ENCODE measurements around the gene MYH7B. TPM values are rescaled to one million over a fixed set of nuclear protein-coding genes. Genes with fewer than 3 reads are reported as not detected.

Gene MYH7B
- total RNA-seq, 1 donor from 2014 or later: 0.05 TPM

DNA sequence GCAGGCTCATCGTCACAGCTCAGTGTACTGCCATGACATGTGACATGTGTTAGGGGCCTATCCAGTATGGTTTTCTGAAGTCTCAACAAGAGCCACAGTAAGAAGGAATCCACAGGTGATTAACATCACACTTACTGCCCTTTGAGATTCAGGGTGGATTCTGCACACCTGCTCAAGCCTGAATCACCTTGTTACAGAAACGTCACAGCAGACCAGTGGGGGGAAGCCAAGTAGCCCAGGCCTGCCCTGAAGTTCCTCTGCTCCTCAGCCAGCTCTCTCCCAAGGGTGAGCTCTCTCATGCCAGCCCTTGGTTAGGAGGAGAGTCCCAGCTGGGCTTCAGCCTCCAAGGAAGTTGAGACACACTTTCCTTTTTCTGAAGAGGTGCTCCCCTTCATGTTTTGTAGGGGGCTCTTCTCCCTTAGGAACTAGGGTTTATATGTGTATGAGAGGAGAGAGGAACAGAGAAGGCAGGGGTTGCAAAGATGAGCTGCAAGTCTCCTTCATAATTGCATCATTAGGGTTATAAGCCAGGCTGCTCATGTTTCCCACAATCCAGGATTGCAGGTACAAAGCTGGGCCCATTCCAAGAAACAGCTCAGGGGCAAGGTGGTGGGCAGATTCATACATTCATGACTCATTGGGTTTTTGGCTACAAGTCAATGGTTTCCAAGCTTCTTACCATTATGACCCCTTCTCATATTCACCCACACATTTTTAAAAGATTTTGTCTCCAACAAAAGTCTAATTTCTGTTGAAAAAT lies 11.7 kb upstream of the MYH7B start:
- peak; percentile 90 for DNase-seq (ENCODE audit: low read depth)

GRCh38 chr20:34945315-34946077 lies 10.2 kb upstream of the MYH7B start:
- no peak for DNase-seq (ENCODE audit: low read depth)

- peak; percentile 93 for DNase-seq (ENCODE audit: low read depth)
These were observed 9.0 kb upstream of the MYH7B start for GRCh38 chr20:34946661-34947060.

GRCh38 chr20:34947336-34947735 lies 8.3 kb upstream of the MYH7B start:
- no peak for DNase-seq (ENCODE audit: low read depth)

DNA sequence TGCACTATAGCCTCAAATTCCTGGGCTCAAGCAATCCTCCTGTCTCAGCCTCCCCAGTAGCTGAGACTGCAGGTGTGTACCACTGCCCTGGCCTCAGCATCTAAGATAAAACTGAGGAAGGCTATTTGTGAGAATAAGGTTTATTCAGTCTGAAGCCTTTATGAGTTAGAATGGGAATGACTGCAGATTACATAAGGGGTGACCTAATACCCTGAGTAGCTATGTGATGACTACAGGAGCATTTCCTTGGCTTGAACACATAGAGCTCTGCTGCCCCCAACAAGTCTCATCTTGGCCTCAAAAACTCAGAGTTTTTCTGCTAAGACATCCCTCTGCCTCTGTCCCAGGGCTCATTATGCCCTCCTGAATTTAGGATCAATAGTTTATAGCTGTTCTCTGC lies 7.6 kb upstream of the MYH7B start:
- peak; percentile 79 for DNase-seq (ENCODE audit: low read depth)

GRCh38 chr20:34949120-34949519 lies 6.5 kb upstream of the MYH7B start:
- DNase-seq (ENCODE audit: low read depth): no peak

- peak; percentile 71 for DNase-seq (ENCODE audit: low read depth)
These were observed 4.4 kb upstream of the MYH7B start for GRCh38 chr20:34951252-34951651.

DNA sequence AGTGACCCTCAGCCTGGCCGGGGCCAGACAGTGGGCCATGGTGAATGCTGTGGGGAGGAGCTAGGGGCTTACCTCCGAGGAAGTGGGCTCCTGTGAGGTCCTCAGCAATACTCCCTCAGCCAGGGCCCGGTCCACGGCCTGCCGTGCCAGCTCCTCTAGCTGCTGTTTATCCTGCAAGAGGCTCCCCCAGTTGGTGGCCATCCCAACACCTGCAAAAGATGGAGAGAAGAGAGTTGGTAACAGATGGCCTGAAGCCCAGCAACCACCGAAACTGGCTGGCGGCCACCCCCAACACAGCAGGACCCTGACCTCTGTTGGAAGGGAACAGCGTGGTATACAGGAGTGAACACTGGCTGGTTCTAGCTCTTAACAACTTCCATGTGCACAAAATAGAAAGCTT lies 4.0 kb upstream of the MYH7B start:
- no peak for DNase-seq (ENCODE audit: low read depth)

DNA sequence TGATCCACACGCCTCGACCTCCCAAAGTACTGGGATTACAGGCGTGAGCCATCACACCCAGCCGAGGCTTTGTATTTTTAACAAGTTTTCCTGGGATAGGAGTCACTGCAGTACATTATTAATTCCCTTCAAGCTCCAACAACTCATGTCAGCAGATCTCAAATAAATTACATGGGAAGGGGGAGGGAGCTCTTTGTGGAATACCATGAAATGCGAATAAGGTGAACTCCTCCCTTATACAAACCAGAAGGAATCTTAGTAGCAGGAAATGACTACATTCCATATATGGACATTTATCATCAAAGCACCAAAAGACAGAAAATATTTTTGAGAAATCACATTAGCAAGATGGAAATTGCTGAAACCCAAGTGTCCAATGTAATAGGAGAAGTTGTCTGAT lies 3.0 kb upstream of the MYH7B start:
- DNase-seq (ENCODE audit: low read depth): peak; percentile 88

DNA sequence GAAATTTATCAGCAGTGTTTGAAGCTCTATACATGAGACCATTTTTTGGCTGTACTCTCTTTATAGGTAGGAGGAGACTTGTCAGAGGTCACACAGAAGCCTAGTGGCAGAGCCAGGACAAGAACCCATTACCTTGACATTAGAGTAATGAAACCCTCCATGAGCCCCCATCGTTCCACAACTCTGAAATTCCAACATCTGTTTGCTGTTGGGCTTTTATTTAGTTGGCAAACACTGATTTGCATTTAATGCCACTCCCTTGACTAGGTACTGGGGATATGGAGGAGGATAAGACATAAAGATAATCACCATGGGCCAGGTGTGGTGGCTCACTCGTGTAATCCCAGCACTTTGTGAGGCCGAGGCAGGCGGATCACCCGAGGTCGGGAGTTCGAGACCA lies 1.7 kb upstream of the MYH7B start:
- no peak for DNase-seq (ENCODE audit: low read depth)

DNA sequence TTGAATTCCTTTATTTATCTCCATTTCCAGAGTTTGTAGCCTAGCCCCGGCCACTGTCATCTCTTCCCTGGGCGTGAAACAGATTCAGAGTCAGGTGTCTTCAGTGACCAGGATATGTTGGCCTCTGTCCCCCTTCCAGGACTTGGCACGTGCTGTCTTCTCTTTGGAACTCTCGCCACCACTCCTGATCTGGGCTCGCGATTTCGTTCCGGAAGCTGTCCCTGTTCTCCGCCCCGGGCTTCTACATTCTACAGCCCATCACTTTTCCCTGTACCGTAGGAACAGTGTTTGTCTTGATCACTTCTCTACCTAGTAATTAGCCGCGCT lies 801 bp upstream of the MYH7B start:
- DNase-seq (ENCODE audit: low read depth): no peak

DNA sequence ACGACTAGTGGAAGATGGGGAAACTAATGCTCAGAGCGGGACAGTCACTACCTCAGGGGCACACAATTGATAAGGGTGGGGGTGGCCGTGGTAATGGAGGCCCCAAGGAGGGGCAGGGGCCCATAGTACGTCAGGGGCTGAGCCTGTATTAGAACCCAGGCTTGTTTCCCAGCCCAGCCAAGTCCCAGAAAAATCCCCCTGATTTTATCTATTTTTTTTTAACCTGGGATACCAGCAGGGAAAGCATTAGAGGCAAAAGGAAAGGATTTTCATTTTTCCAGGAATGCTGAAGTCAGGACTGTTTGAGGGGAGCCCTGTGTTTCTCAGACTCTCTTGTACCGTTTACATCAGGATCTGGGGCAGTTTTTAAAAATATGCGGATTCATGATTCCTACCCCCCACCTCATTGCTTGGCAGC lies 382 bp downstream of the MYH7B start:
- no peak for DNase-seq (ENCODE audit: low read depth)

GRCh38 chr20:34956751-34957472 lies 1.2 kb downstream of the MYH7B start:
- no peak for DNase-seq (ENCODE audit: low read depth)

DNA sequence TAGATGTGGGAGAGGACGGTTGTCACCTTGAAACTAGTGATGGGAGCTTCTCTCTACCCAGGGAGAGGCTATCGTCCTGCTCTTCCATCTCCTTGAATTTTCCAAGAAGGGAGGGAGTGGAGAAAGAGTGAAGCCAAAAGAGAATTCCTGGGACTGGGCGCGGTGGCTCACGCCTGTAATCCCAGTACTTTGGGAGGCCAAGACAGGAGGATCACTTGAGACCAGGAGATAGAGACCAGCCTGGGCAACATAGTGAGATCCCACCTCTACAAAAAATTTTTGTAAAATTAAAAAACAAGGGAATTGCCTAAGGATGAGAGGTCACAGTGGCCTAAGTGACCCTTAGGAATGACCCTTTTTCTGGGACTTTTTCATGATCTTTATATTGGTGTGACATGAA lies 8.8 kb downstream of the MYH7B start:
- DNase-seq (ENCODE audit: low read depth): no peak

- DNase-seq (ENCODE audit: low read depth): no peak
These were observed 9.4 kb downstream of the MYH7B start for GRCh38 chr20:34965051-34965450.

DNA sequence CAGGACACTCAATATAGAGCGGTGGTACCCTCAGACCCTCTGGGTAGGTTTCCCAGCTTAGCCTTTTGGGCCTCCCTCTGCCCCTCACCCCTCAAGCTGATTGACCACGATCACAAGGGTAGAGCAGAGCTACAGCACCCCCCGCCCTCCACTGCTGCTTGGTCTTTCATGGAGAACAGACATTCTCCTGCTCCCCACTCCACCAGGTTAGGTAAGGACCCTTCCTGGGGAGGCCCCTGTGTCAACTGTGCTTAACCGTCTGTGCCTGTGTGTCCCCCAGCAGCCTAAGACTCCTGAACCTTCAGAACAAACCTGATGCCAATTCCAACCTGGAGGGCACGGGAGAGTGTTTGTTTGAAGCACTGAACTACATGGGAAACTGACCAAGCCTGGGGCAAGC lies 11.8 kb downstream of the MYH7B start:
- no peak for DNase-seq (ENCODE audit: low read depth)

GRCh38 chr20:34968042-34968775 lies 12.5 kb downstream of the MYH7B start:
- no peak for DNase-seq (ENCODE audit: low read depth)

- DNase-seq (ENCODE audit: low read depth): no peak
These were observed 14.6 kb downstream of the MYH7B start for GRCh38 chr20:34970193-34970840.

- no peak for DNase-seq (ENCODE audit: low read depth)
These were observed 15.3 kb downstream of the MYH7B start for GRCh38 chr20:34970846-34971560.

GRCh38 chr20:34971561-34972235 lies 16.0 kb downstream of the MYH7B start:
- DNase-seq (ENCODE audit: low read depth): no peak
